Lung (tissue), 12 donors: Measurements from ENCODE around the gene PTPRN2. TPM values are rescaled to one million over a fixed set of nuclear protein-coding genes. Genes with fewer than 3 reads are reported as not detected.

Experiments
- ATAC-seq: fragments of 200-7000 bp; cut with Tn5 transposase; one replicate; pipeline ENCODE4 v1.9.1; 2020; ENCODE audit warnings: moderate number of reproducible peaks; ENCODE audit not compliant: insufficient read depth, low FRiP score
- DNase-seq, 3 donors: peaks; one replicate each; pipeline ENCODE4 v3.0.0-alpha.2; 2013 to 2017
- H3K27ac ChIP-seq, 2 donors: one replicate each; pipeline ENCODE4 v1.5.1; 2013; ENCODE audit warnings: mild to moderate bottlenecking in 2 of 2, moderate library complexity in 2 of 2, control low read depth in 1 of 2, inconsistent platforms in 1 of 2, low read depth in 1 of 2, low read length in 1 of 2
- H3K27me3 ChIP-seq, 3 donors: one replicate each; pipeline ENCODE4 v1.5.1; 2013; ENCODE audit warnings: low read length in 2 of 3; ENCODE audit not compliant: control insufficient read depth in 3 of 3, insufficient read depth in 3 of 3
- H3K36me3 ChIP-seq, 4 donors: one replicate each; pipeline ENCODE4 v1.5.1; 2013; ENCODE audit warnings: low read length in 4 of 4, mild to moderate bottlenecking in 1 of 4, moderate library complexity in 1 of 4; ENCODE audit not compliant: control insufficient read depth in 4 of 4, insufficient read depth in 4 of 4
- H3K4me1 ChIP-seq, 5 donors: one replicate each; pipeline ENCODE4 v1.5.1; 2013; ENCODE audit warnings: low read length in 5 of 5, mild to moderate bottlenecking in 2 of 5, moderate library complexity in 1 of 5; ENCODE audit not compliant: control insufficient read depth in 5 of 5, insufficient read depth in 5 of 5
- H3K4me3 ChIP-seq: one replicate; pipeline ENCODE4 v1.5.1; 2013; ENCODE audit warnings: mild to moderate bottlenecking, control low read depth, moderate library complexity
- H3K9ac ChIP-seq, 2 donors: one replicate each; pipeline ENCODE4 v1.5.1; 2013; ENCODE audit warnings: low read length in 2 of 2, control low read depth in 1 of 2; ENCODE audit not compliant: insufficient read depth in 1 of 2
- H3K9me3 ChIP-seq, 4 donors: one replicate each; pipeline ENCODE4 v1.5.1; 2013; ENCODE audit warnings: low read length in 3 of 4, mild to moderate bottlenecking in 1 of 4, moderate library complexity in 1 of 4; ENCODE audit not compliant: control insufficient read depth in 4 of 4, insufficient read depth in 3 of 4
- WGBS, 2 donors: extraction: QIAGEN DNeasy Blood & Tissue Kit; methylation state at CpG; one replicate each; pipeline ENCODE4 v1.1.7; 2013; 5-methylcytosine and 5-hydroxymethylcytosine counted together
- polyA plus RNA-seq, 2 donors: library from polyadenylated mRNA; stranded (reverse); fragments of 200-250 nt; gene quantifications; one replicate each; pipeline ENCODE4 v1.2.1, GENCODE V29; 2013
- total RNA-seq, 2 donors: library from RNA; depleted of rRNA in 1 of 2; stranded (reverse); fragments of >200 nt in 1 of 2; gene quantifications; one replicate each; pipeline ENCODE4 v1.2.1, GENCODE V29; 2014 to 2021
- TF ChIP-seq, protein P1 (sequence below): IDR thresholded peaks from 2 replicates; pipeline ENCODE4 v1.5.1; 2012; ENCODE audit warnings: mild to moderate bottlenecking; ENCODE audit errors: control extremely low read depth, extremely low read depth
- donor health status: control.
- donor health status: control.
- donor health status: Bipolar disorder and iron deficiency.
- donor health status: healthy.
- donor health status: DM: yes; HTN: yes; CAD: no.

The PTPRN2 gene
- total and polyA plus RNA-seq, 4 donors, result 2.1 to 7.4 (median 4.4) TPM

DNA sequence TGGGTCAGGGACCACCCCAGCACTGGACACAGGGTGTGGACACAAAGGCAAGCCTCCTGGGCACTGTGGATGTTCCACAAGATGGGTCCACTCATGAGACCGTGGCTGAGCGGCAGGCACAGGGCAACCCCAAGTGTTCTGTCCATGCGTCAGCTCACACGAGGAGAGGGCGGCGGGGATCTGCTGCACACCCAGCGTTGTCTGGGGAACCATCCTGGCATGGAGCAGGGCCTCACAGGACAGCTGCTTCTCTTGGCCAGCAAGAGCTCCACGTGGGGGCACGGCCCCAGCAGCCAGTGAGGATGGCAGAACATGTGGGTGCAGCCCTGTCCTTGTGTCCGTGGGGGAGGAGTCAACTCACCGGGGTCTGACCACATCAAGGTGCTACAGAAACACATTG, 195.4 kb downstream of the PTPRN2 start:
- H3K27me3 ChIP-seq, result no peaks in the 10 kb centered on the region
- no peaks in the 10 kb centered on the region for H3K9me3 ChIP-seq
- no peak overlapping the region for H3K27ac ChIP-seq
- H3K4me3 ChIP-seq, result no peak overlapping the region
- no peaks in the 10 kb centered on the region for H3K36me3 ChIP-seq
- H3K9ac ChIP-seq, result no peak overlapping the region
- H3K4me1 ChIP-seq, result peaks cover 0 to 14% (median 6%) of the 10 kb centered on the region in 5 donors
- no peak for DNase-seq
- 83 to 85% methylated on average over 11 of the region's 11 CpGs for WGBS, 2 donors
- TF ChIP-seq, protein P1, sequence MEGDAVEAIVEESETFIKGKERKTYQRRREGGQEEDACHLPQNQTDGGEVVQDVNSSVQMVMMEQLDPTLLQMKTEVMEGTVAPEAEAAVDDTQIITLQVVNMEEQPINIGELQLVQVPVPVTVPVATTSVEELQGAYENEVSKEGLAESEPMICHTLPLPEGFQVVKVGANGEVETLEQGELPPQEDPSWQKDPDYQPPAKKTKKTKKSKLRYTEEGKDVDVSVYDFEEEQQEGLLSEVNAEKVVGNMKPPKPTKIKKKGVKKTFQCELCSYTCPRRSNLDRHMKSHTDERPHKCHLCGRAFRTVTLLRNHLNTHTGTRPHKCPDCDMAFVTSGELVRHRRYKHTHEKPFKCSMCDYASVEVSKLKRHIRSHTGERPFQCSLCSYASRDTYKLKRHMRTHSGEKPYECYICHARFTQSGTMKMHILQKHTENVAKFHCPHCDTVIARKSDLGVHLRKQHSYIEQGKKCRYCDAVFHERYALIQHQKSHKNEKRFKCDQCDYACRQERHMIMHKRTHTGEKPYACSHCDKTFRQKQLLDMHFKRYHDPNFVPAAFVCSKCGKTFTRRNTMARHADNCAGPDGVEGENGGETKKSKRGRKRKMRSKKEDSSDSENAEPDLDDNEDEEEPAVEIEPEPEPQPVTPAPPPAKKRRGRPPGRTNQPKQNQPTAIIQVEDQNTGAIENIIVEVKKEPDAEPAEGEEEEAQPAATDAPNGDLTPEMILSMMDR, result no peak
- ATAC-seq, result no peak

DNA sequence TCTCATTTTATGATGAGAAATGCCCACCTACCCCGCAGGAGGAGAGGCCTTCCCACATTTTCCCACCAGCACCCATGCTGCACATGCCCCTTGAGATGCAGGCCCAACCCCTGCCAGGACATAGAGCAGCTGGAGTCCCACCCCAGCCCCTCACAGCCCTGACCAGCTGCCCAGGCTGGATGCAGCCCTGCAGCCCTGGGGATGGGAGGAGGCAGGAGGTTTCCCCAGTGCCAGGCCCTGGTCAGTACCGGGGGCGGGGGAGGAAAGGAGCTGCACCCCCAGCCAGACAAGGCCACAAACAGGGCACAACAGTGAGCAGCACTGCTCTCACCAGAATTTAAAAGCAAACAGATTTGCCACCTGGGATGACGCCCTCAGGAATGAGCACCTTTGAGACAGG, 196.1 kb downstream of the PTPRN2 start:
- WGBS, 2 donors, result 82 to 91% methylated on average over 3 to 4 of the region's 4 CpGs
- Histone ChIP-seq H3K9ac (no peak overlapping the region), H3K9me3 (no peaks in the 10 kb centered on the region), H3K4me3 (no peak overlapping the region), H3K27ac (no peak overlapping the region), H3K36me3 (no peaks in the 10 kb centered on the region), H3K4me1 (peaks cover 0 to 8% (median 4%) of the 10 kb centered on the region in 5 donors), H3K27me3 (no peaks in the 10 kb centered on the region)
- ATAC-seq, result no peak
- TF ChIP-seq, protein P1, result no peak
- no peak for DNase-seq

DNA sequence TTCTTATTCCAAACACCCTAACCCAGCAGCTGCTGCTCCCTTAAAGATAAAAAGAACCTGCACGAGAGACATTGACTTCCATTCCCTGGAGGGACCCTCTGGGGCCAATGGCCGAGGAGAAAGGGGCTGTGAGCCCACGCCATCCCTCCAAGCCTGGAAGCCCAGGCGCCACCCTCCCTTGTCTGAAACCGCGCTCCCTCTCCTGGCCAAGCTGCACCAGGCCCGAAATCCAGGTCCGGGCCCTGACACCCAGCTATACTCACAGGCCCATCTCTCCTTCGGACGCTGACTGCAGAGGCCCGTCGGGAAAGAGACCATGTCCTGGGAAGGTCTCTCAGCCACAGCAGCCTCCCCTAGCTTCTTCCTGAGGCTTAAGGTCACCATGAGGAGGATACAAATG, 196.5 kb downstream of the PTPRN2 start:
- Histone ChIP-seq H3K36me3 (no peaks in the 10 kb centered on the region), H3K4me1 (peaks cover 0 to 4% (median under 1%) of the 10 kb centered on the region in 5 donors), H3K9ac (no peak overlapping the region), H3K27me3 (no peaks in the 10 kb centered on the region), H3K4me3 (no peak overlapping the region), H3K27ac (no peak overlapping the region), H3K9me3 (no peaks in the 10 kb centered on the region)
- WGBS, 2 donors, result 88 to 90% methylated on average over 12 of the region's 12 CpGs
- no peak for DNase-seq
- TF ChIP-seq, protein P1, result no peak
- no peak for ATAC-seq

DNA sequence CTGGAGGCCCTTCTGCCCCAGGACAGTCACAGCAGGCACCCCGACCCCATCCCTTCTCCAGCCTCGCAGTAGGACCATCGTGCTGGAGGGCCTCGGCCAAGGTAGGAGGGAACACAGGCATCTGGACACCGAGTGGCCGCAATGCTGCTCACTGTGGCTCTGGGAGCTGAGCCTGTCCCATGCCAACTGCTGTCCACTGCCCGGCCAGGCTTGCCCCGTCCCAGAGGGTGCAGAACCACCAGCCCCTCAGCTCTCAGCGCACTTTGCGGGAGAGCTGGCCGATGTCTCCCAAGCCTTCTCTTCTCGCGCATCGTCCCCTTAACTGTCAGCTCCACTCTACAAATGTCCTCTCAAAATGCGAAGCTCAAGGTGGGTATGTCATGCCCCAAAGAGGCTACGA, 197.2 kb downstream of the PTPRN2 start:
- H3K9ac ChIP-seq, result no peak overlapping the region
- no peaks in the 10 kb centered on the region for H3K27me3 ChIP-seq
- H3K4me1 ChIP-seq, result no peaks in the 10 kb centered on the region
- H3K36me3 ChIP-seq, result no peaks in the 10 kb centered on the region
- ATAC-seq, result no peak
- 92 to 94% methylated on average over 16 of the region's 16 CpGs for WGBS, 2 donors
- no peak overlapping the region for H3K4me3 ChIP-seq
- DNase-seq, result no peak
- no peak overlapping the region for H3K27ac ChIP-seq
- TF ChIP-seq, protein P1, result no peak
- no peaks in the 10 kb centered on the region for H3K9me3 ChIP-seq
